Uterus (tissue), 2 donors: ENCODE results near the gene ACSS1.

Experiments used
- CTCF ChIP-seq, 4 experiments: fragments of 200-600 bp in 2 of 4; fragments of 450-650 bp in 2 of 4; sonication (generic) in 2 of 4; IDR thresholded peaks; one replicate each; pipeline ENCODE4 v1.5.1; 2016 to 2019; ENCODE audit warnings: antibody characterized with exemption in 4 of 4, mild to moderate bottlenecking in 2 of 4, moderate library complexity in 1 of 4
- POLR2A ChIP-seq, 2 donors: fragments of 450-650 bp; IDR thresholded peaks; one replicate each; pipeline ENCODE4 v1.6.1; 2016; ENCODE audit warnings: antibody characterized with exemption in 2 of 2, mild to moderate bottlenecking in 1 of 2, moderate library complexity in 1 of 2

GRCh38 chr20:24993337-24994185 is 64.4 kb downstream of the ACSS1 start:
- TF ChIP-seq CTCF (IDR thresholded peaks at IDR 0.05) (peak; percentile 49 to 59 (median 52)), POLR2A (IDR thresholded peaks at IDR 0.05) (no peak)
